CD4-positive, alpha-beta memory T cell (primary cell): ENCODE measurements around the gene PTGFRN. TPM values are rescaled to one million over a fixed set of nuclear protein-coding genes. Genes with fewer than 3 reads are reported as not detected.

Experiments used
- CTCF ChIA-PET: fragments of 350-600 bp; sonication (Branson Sonifier 250); formaldehyde crosslinking; loops from one replicate; lab custom pipeline; 2021; ENCODE audit warnings: inconsistent platforms; ENCODE audit not compliant: partially characterized antibody; lab: Charles Lee
- POLR2A ChIA-PET: fragments of 350-600 bp; sonication (Branson Sonifier 250); formaldehyde crosslinking; loops from one replicate; lab custom pipeline; 2021; ENCODE audit not compliant: partially characterized antibody; lab: Charles Lee
- DNase-seq, 5 donors: peaks; one replicate each; pipeline versions ENCODE4 v3.0.0 to v3.0.0-alpha.2; 2020 to 2022; ENCODE audit warnings: mixed read lengths in 1 of 5
- H3K27ac ChIP-seq: one replicate; pipeline ENCODE4 v1.7.0; 2013; ENCODE audit warnings: low read depth, low read length
- H3K27me3 ChIP-seq: 2 replicates; pipeline ENCODE4 v1.7.0; 2013; ENCODE audit warnings: mild to moderate bottlenecking, low read length, moderate library complexity; ENCODE audit not compliant: insufficient read depth
- H3K36me3 ChIP-seq: 2 replicates; pipeline ENCODE4 v1.7.0; 2013; ENCODE audit warnings: mild to moderate bottlenecking, low read length, moderate library complexity; ENCODE audit not compliant: insufficient read depth
- H3K4me1 ChIP-seq: 2 replicates; pipeline ENCODE4 v1.7.0; 2013; ENCODE audit warnings: mild to moderate bottlenecking, low read length, moderate library complexity; ENCODE audit not compliant: insufficient read depth
- H3K4me3 ChIP-seq, 2 donors: one replicate each; pipeline ENCODE4 v1.7.0; 2013; ENCODE audit warnings: low read length in 2 of 2, mild to moderate bottlenecking in 1 of 2
- H3K9me3 ChIP-seq, 2 donors: one replicate each; pipeline ENCODE4 v1.7.0; 2013; ENCODE audit warnings: low read length in 2 of 2, control low read depth in 1 of 2; ENCODE audit not compliant: control insufficient read depth in 1 of 2
- H3K27ac Mint-ChIP-seq, 7 donors: one replicate each; pipeline ENCODE4 v1.8.0; 2020 to 2021; ENCODE audit warnings: mixed read lengths in 7 of 7, mild to moderate bottlenecking in 6 of 7, inconsistent platforms in 3 of 7, moderate library complexity in 3 of 7
- H3K27me3 Mint-ChIP-seq, 2 donors: one replicate each; pipeline ENCODE4 v1.8.0; 2020 to 2021; ENCODE audit warnings: mixed read lengths in 2 of 2
- H3K36me3 Mint-ChIP-seq, 2 donors: one replicate each; pipeline ENCODE4 v1.8.0; 2020 to 2021; ENCODE audit warnings: mixed read lengths in 2 of 2, inconsistent platforms in 1 of 2, mild to moderate bottlenecking in 1 of 2
- H3K4me1 Mint-ChIP-seq, 4 donors: one replicate each; pipeline ENCODE4 v1.8.0; 2020 to 2021; ENCODE audit warnings: mixed read lengths in 4 of 4, mild to moderate bottlenecking in 1 of 4
- H3K4me3 Mint-ChIP-seq, 8 donors: one replicate each; pipeline ENCODE4 v1.8.0; 2020 to 2021; ENCODE audit warnings: mixed read lengths in 8 of 8, mild to moderate bottlenecking in 7 of 8, moderate library complexity in 6 of 8, inconsistent platforms in 3 of 8
- H3K9me3 Mint-ChIP-seq, 8 donors: one replicate each; pipeline ENCODE4 v1.8.0; 2020 to 2021; ENCODE audit warnings: mixed read lengths in 8 of 8, mild to moderate bottlenecking in 5 of 8, inconsistent platforms in 3 of 8, moderate library complexity in 1 of 8
- intact Hi-C: fragments of 100-400 bp; cut with micrococcal nuclease; formaldehyde crosslinking; loops from one replicate; pipeline ENCODE4 v1.15.1; 2023
- polyA plus RNA-seq, 2 donors: library from polyadenylated mRNA; unstranded; fragments of 300-500 nt; fragmentation: Illumina TruSeq; gene quantifications; one replicate each; pipeline ENCODE4 v1.2.3, GENCODE V29; 2021
- total RNA-seq, 2 experiments: library from RNA; stranded (reverse); gene quantifications; one replicate each; pipeline ENCODE4 v1.2.3, GENCODE V29; 2021

Gene PTGFRN
- total and polyA plus RNA-seq, 4 experiments from 2014 or later: 0.39 to 0.55 (median 0.44) TPM; not detected in 1

- intact Hi-C loops: no loop called here
- H3K4me3 ChIP-seq: no peak overlapping the region
- no peaks in the 10 kb centered on the region for H3K27me3 ChIP-seq
- CTCF ChIA-PET: interaction anchor here (1.5 kb wide), 1 partner anchor 20 kb away, joined by 3 read pairs; no protein-coding TSS in a partner anchor
- Mint-ChIP-seq H3K27me3 (no peaks in the 10 kb centered on the region), H3K4me1 (no peaks in the 10 kb centered on the region), H3K36me3 (no peaks in the 10 kb centered on the region), H3K4me3 (no peak overlapping the region), H3K9me3 (peaks cover 0 to 10% (median 2%) of the 10 kb centered on the region in 8 donors), H3K27ac (no peak overlapping the region)
- POLR2A ChIA-PET: no interaction called here
- no peaks in the 10 kb centered on the region for H3K4me1 ChIP-seq
- no peak overlapping the region for H3K27ac ChIP-seq
- no peaks in the 10 kb centered on the region for H3K9me3 ChIP-seq
- DNase-seq: no peak
- H3K36me3 ChIP-seq: no peaks in the 10 kb centered on the region
Observed at GRCh38 chr1:116900471-116901365, 9.0 kb upstream of the PTGFRN start.

- Mint-ChIP-seq H3K27me3 (no peaks in the 10 kb centered on the region), H3K4me3 (no peak overlapping the region), H3K4me1 (no peaks in the 10 kb centered on the region), H3K9me3 (peaks cover 0 to 10% (median 2%) of the 10 kb centered on the region in 8 donors), H3K27ac (no peak overlapping the region), H3K36me3 (no peaks in the 10 kb centered on the region)
- H3K9me3 ChIP-seq: no peaks in the 10 kb centered on the region
- ChIA-PET CTCF (interaction anchor here (1.5 kb wide), 1 partner anchor 21 kb away, joined by 3 read pairs; no protein-coding TSS in a partner anchor), POLR2A (no interaction called here)
- intact Hi-C loops: no loop called here
- H3K4me1 ChIP-seq: no peaks in the 10 kb centered on the region
- H3K27ac ChIP-seq: no peak overlapping the region
- no peak for DNase-seq
- H3K27me3 ChIP-seq: no peaks in the 10 kb centered on the region
- no peaks in the 10 kb centered on the region for H3K36me3 ChIP-seq
- no peak overlapping the region for H3K4me3 ChIP-seq
Observed at GRCh38 chr1:116902027-116902426, 7.7 kb upstream of the PTGFRN start.

DNA sequence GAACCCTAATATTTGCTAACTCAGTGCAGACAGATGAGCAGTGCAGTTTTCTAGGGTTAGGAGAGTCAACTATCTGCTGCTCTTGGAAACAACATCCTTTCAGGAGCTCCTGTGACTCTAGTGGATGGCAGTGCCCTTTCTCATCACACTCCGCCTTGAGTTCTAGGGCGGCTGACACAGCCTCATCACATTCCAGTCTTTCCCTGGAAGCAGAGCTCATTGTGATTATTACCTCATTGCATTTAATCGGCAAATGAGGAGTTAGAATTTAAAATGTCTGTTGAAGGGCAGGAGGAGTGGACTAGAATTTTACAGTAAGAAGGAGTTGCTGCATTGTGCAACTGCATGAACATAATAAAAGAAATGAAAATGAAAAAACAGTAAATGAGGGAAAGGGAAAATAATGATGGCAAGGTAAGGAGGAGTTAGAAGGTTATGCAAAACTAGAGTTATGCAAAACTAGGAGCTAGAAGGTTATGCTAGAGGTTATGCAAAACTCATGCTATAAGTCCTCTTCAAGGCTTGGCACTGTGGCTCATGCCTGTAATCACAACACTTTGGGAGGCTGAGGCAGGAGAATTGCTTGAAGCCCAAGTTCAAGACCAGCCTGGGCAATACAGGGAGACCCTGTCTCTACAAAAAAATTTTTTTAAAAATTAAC lies 6.9 kb upstream of the PTGFRN start:
- Histone ChIP-seq H3K36me3 (no peaks in the 10 kb centered on the region), H3K9me3 (no peaks in the 10 kb centered on the region), H3K4me3 (no peak overlapping the region), H3K4me1 (no peaks in the 10 kb centered on the region), H3K27me3 (no peaks in the 10 kb centered on the region), H3K27ac (no peak overlapping the region)
- Mint-ChIP-seq H3K4me1 (no peaks in the 10 kb centered on the region), H3K4me3 (no peak overlapping the region), H3K9me3 (peaks cover 0 to 10% (median 2%) of the 10 kb centered on the region in 8 donors), H3K36me3 (no peaks in the 10 kb centered on the region), H3K27me3 (no peaks in the 10 kb centered on the region), H3K27ac (no peak overlapping the region)
- POLR2A ChIA-PET: no interaction called here
- no peak for DNase-seq
- CTCF ChIA-PET: interaction anchor here (0.7 to 1.1 kb wide), 2 partner anchors 21 to 177 kb away, joined by 3 to 6 read pairs; no protein-coding TSS in a partner anchor
- intact Hi-C loops: no loop called here

GRCh38 chr1:116904791-116905320 lies 4.9 kb upstream of the PTGFRN start:
- no peaks in the 10 kb centered on the region for H3K27me3 Mint-ChIP-seq
- H3K4me3 ChIP-seq: no peak overlapping the region
- no peak for DNase-seq
- peaks cover 0 to 7% (median 4%) of the 10 kb centered on the region in 4 donors for H3K4me1 Mint-ChIP-seq
- H3K9me3 ChIP-seq: no peaks in the 10 kb centered on the region
- no peaks in the 10 kb centered on the region for H3K36me3 ChIP-seq
- POLR2A ChIA-PET: no interaction called here
- no peak overlapping the region for H3K27ac Mint-ChIP-seq
- H3K36me3 Mint-ChIP-seq: no peaks in the 10 kb centered on the region
- CTCF ChIA-PET: no interaction called here
- H3K27me3 ChIP-seq: no peaks in the 10 kb centered on the region
- no peaks in the 10 kb centered on the region for H3K4me1 ChIP-seq
- intact Hi-C loops: no loop called here
- no peak overlapping the region for H3K27ac ChIP-seq
- peaks cover 0 to under 1% (median 0%) of the 10 kb centered on the region in 8 donors for H3K9me3 Mint-ChIP-seq
- no peak overlapping the region for H3K4me3 Mint-ChIP-seq

DNA sequence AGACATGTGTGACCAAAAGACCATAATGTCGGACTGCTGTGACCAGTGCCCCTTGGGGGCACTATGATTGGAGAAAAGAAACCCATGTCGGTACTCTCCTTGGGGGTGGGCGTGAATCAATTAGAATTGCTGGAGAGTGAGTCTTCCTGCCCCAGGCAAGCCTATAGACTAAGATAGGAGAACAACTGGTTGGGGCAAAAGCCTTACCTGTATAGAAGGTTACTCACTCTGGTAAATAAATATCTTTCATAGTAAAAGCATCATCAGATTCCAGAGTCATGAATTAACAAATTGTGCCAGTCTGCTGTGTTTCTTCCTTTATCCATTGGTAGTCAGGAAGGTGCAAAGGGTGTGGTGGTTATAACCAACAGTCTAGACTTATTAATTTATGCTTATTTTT lies 2.9 kb upstream of the PTGFRN start:
- POLR2A ChIA-PET: no interaction called here
- Histone ChIP-seq H3K9me3 (no peaks in the 10 kb centered on the region), H3K36me3 (no peaks in the 10 kb centered on the region), H3K27ac (no peak overlapping the region), H3K4me3 (no peak overlapping the region), H3K27me3 (no peaks in the 10 kb centered on the region), H3K4me1 (peaks cover 11% of the 10 kb centered on the region)
- peak overlapping the region in 2 of 8 donors; percentile 29 to 65 for H3K4me3 Mint-ChIP-seq
- no peak for DNase-seq
- no peaks in the 10 kb centered on the region for H3K9me3 Mint-ChIP-seq
- CTCF ChIA-PET: no interaction called here
- no peaks in the 10 kb centered on the region for H3K27me3 Mint-ChIP-seq
- H3K36me3 Mint-ChIP-seq: no peaks in the 10 kb centered on the region
- intact Hi-C loops: no loop called here
- peaks cover 0 to 7% (median 4%) of the 10 kb centered on the region in 4 donors for H3K4me1 Mint-ChIP-seq
- H3K27ac Mint-ChIP-seq: no peak overlapping the region

GRCh38 chr1:116907351-116907750 lies 2.4 kb upstream of the PTGFRN start:
- Mint-ChIP-seq H3K27me3 (no peaks in the 10 kb centered on the region), H3K4me3 (no peak overlapping the region), H3K27ac (no peak overlapping the region), H3K9me3 (no peaks in the 10 kb centered on the region), H3K4me1 (peaks cover 0 to 7% (median 4%) of the 10 kb centered on the region in 4 donors), H3K36me3 (no peaks in the 10 kb centered on the region)
- no peak overlapping the region for H3K27ac ChIP-seq
- CTCF ChIA-PET: no interaction called here
- no peaks in the 10 kb centered on the region for H3K9me3 ChIP-seq
- no peaks in the 10 kb centered on the region for H3K36me3 ChIP-seq
- DNase-seq: no peak
- peaks cover 11% of the 10 kb centered on the region for H3K4me1 ChIP-seq
- no peaks in the 10 kb centered on the region for H3K27me3 ChIP-seq
- H3K4me3 ChIP-seq: no peak overlapping the region
- intact Hi-C loops: no loop called here
- POLR2A ChIA-PET: no interaction called here

DNA sequence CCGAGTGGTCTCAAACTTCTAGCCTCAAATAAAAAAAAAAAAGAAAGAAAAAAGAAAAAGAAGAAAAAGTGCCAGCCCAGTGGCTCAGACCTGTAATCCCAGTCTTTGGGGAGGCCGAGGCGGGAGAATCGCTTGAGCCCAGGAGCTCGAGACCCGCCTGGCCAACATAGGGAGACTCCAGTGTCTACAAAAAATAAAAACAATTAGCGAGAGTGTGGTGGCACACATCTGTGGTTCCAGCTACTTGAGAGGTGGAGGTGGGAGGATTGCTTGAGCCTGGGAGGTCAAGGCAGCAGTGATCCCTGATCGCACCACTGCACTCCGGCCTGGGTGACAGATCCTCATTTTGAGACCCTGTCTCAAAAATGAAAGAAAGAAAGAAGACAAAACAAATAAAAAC lies 1.4 kb upstream of the PTGFRN start:
- Mint-ChIP-seq H3K4me3 (peak overlapping the region in 5 of 8 donors; percentile 21 to 90 (median 61)), H3K9me3 (no peaks in the 10 kb centered on the region), H3K4me1 (peaks cover 0 to 7% (median 4%) of the 10 kb centered on the region in 4 donors), H3K27me3 (no peaks in the 10 kb centered on the region), H3K36me3 (no peaks in the 10 kb centered on the region), H3K27ac (no peak overlapping the region)
- Histone ChIP-seq H3K4me1 (peaks cover 11% of the 10 kb centered on the region), H3K9me3 (no peaks in the 10 kb centered on the region), H3K27ac (no peak overlapping the region), H3K36me3 (no peaks in the 10 kb centered on the region), H3K27me3 (no peaks in the 10 kb centered on the region), H3K4me3 (no peak overlapping the region)
- ChIA-PET CTCF (no interaction called here), POLR2A (no interaction called here)
- intact Hi-C loops: no loop called here
- no peak for DNase-seq
